Measurements from ENCODE around the gene CAMK1D. TPM values are rescaled to one million over a fixed set of nuclear protein-coding genes. Genes with fewer than 3 reads are reported as not detected.

Gene CAMK1D
- polyA plus RNA-seq, 2 of the 4 experiments (the other 2 are of a cell fraction) = 6.6 to 12.5 TPM

- TF ChIP-seq CEBPB (IDR thresholded peaks at IDR 0.05) (no peak), HOXB13 (CRISPR knock-in tag; IDR thresholded peaks at IDR 0.05; ENCODE audit: low read depth) (no peak), BCL3 (IDR thresholded peaks at IDR 0.05) (no peak), RCOR1 (IDR thresholded peaks at IDR 0.05; ENCODE audit: low read depth, low read length) (no peak), BHLHE40 (IDR thresholded peaks at IDR 0.05; ENCODE audit: low read depth, low read length) (no peak), ZFP36 (IDR thresholded peaks at IDR 0.05; ENCODE audit: borderline replicate concordance, partially characterized antibody) (no peak), EHF (CRISPR knock-in tag; IDR thresholded peaks at IDR 0.05) (no peak), FOXS1 (CRISPR knock-in tag; IDR thresholded peaks at IDR 0.05) (no peak), MAFK (IDR thresholded peaks at IDR 0.05; ENCODE audit: partially characterized antibody) (no peak), CBX8 (IDR thresholded peaks at IDR 0.05) (no peak), NPAS2 (CRISPR knock-in tag; IDR thresholded peaks at IDR 0.05; ENCODE audit: borderline replicate concordance) (no peak)
Measured at GRCh38 chr10:12872577-12872976, 523.2 kb downstream of the CAMK1D start (continued).

GRCh38 chr10:12873172-12873571, 523.8 kb downstream of the CAMK1D start:
- no peak overlapping the region for H3K4me3 ChIP-seq
- no peak for DNase-seq (ENCODE audit: low read depth in 1 of 2, low spot score in 1 of 2)
- POLR2A ChIA-PET = no interaction called here
- no peak for TF ChIP-seq CBX2 (IDR thresholded peaks at IDR 0.05; ENCODE audit: borderline replicate concordance, low read depth)
- TF ChIP-seq BCL3 (IDR thresholded peaks at IDR 0.05) = no peak
- TF ChIP-seq FOXS1 (CRISPR knock-in tag; IDR thresholded peaks at IDR 0.05) = no peak
- no peak for TF ChIP-seq EP300 (IDR thresholded peaks at IDR 0.05)
- TF ChIP-seq FOSL2 (IDR thresholded peaks at IDR 0.05) = no peak
- no peak for TF ChIP-seq FOSL2 (CRISPR knock-in tag; IDR thresholded peaks at IDR 0.05)
- no peak for TF ChIP-seq ELK1 (IDR thresholded peaks at IDR 0.05; ENCODE audit: low read depth, low read length)
- TF ChIP-seq POLR2A (IDR thresholded peaks at IDR 0.05; ENCODE audit: low read length) = no peak
- CTCF ChIA-PET = no interaction called here
- ATAC-seq = no peak
- no peak overlapping the region for H3K4me2 ChIP-seq
- no peak overlapping the region for H3K27ac ChIP-seq
- no peaks in the 10 kb centered on the region for H3K4me1 ChIP-seq
- no peaks in the 10 kb centered on the region for H3K9me3 ChIP-seq
- no peak for FAIRE-seq
- 38% methylated on average over 8 of the region's 8 CpGs for WGBS (ENCODE audit: missing lambda C conversion rate)

GRCh38 chr10:12874501-12874900, 525.2 kb downstream of the CAMK1D start:
- no peak for ATAC-seq

More at GRCh38 chr10:12874501-12874900, 525.2 kb downstream of the CAMK1D start:
- H3K4me3 ChIP-seq = no peak overlapping the region
- WGBS (ENCODE audit: missing lambda C conversion rate) = 87% methylated on average over 6 of the region's 6 CpGs
- FAIRE-seq = no peak
- H3K4me2 ChIP-seq = no peak overlapping the region
- no peak for DNase-seq (ENCODE audit: low read depth in 1 of 2, low spot score in 1 of 2)
- CTCF ChIA-PET = no interaction called here
- POLR2A ChIA-PET = no interaction called here
- TF ChIP-seq ZFP36 (IDR thresholded peaks at IDR 0.05; ENCODE audit: borderline replicate concordance, partially characterized antibody) (no peak), HOXB13 (CRISPR knock-in tag; IDR thresholded peaks at IDR 0.05; ENCODE audit: low read depth) (no peak), POLR2AphosphoS2 (conservative IDR thresholded peaks at IDR 0.05; ENCODE audit: low read length) (no peak), EHF (CRISPR knock-in tag; IDR thresholded peaks at IDR 0.05) (no peak), KDM5A (IDR thresholded peaks at IDR 0.05) (no peak), SMC3 (IDR thresholded peaks at IDR 0.05) (no peak), RAD21 (conservative IDR thresholded peaks at IDR 0.05 in 1 of 2, IDR thresholded peaks at IDR 0.05 in 1 of 2) (no peak), SREBF2 (IDR thresholded peaks at IDR 0.05) (no peak), BCL3 (IDR thresholded peaks at IDR 0.05) (no peak), TFCP2L1 (CRISPR knock-in tag; IDR thresholded peaks at IDR 0.05) (no peak), HDAC2 (IDR thresholded peaks at IDR 0.05) (no peak), ELK1 (IDR thresholded peaks at IDR 0.05; ENCODE audit: low read depth, low read length) (no peak), NR3C1 (IDR thresholded peaks at IDR 0.05) (no peak), HMGXB4 (CRISPR knock-in tag; IDR thresholded peaks at IDR 0.05; ENCODE audit: borderline replicate concordance) (no peak), E2F6 (IDR thresholded peaks at IDR 0.05; ENCODE audit: borderline replicate concordance, low read depth) (no peak), HES2 (IDR thresholded peaks at IDR 0.05) (no peak)
- H3K4me1 ChIP-seq = no peaks in the 10 kb centered on the region
- H3K27ac ChIP-seq = no peak overlapping the region
- no peaks in the 10 kb centered on the region for H3K9me3 ChIP-seq
